ENCODE measurements around the gene MAN1B1.

MAN1B1 gene

DNA sequence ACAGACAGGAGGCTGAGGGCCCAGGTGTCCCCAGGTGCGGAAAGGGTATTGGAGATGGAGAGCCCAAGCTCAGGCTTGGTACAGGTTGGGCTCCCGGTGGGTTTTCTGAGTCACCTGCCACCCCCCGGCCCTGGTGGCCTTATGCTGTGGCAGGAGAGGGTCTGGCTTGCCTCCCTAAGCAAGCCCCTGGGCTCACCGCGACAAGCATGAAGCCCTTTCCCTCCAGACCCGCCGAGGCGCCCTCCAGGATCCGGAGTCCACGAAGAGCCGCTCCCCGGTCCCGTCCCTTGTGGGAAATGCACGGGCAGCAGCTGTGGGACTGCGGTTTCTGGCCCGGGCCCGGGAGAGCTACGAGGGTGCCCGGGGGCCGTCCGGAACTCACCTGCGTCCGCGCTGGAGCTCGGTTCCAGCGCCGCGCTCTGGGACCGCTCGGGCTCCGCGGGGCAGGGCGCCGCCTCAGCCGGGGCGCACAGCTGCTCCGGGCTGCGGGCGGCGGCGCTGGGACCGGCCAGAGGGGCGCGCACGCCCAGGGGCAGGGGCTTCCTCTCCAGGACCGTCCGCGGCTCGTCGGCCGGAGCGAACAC, 17.2 kb upstream of the MAN1B1 start:
- DNase-seq: no peak

DNA sequence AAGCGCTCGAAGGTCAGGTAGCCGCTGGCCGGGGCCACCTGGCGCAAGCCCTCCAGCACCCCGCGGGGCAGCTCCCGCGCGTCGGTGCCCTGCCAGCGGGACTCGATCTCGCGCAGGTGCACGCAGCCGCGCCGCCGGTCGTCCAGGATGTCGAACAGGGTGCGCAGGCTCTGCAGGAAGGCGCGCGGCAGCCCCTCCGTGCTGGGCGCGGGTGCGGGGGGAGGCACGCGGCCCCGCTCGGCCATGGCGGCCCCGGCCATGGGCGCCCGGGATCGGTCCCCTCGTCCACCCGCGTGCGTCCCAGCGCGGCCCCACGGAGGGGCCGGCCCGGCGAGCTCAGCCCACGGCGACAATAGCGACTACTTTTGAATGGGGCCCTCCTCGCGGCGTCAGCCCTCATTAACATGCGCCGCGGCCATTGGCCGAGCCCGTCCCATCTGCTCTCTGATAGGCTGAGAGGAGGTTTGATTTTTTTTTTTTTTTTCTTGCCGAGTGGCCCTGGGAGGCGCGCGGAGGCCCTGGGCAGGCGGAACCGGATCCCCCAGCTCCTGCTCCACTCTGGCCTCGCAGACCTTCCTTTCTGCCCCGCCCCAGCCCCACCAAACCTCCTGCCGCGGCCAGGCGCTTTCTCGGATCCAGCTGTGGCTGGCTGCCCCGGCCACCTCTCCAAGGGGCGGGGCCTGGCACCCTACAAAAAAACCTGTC, 16.4 kb upstream of the MAN1B1 start, which contains the start of gene SAPCD2:
SAPCD2 (minus strand) TSS at position 357 of the 705 bp plus-strand sequence; CDS start at position 260, 97 bp downstream.
- DNase-seq: peak; percentile 90

DNA sequence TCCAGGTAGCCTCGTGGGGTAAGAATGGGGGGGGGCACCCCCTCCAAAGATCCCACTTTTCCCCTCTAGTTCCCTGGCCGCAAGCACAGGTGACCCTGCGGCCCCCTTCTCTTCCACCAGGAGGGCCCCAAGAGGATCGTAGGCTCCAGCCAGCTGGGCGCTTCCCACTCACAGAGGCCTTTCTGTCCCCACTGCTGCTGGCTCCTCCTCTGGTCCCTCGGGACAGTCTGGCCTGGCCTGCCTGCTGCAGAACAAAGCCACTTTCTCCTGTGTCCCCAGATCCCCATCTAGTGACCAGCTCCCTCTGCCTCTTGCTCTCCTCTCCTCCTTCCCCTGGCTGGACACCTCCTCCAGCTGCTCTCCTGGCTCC, 15.9 kb upstream of the MAN1B1 start:
- DNase-seq: peak; percentile 81

DNA sequence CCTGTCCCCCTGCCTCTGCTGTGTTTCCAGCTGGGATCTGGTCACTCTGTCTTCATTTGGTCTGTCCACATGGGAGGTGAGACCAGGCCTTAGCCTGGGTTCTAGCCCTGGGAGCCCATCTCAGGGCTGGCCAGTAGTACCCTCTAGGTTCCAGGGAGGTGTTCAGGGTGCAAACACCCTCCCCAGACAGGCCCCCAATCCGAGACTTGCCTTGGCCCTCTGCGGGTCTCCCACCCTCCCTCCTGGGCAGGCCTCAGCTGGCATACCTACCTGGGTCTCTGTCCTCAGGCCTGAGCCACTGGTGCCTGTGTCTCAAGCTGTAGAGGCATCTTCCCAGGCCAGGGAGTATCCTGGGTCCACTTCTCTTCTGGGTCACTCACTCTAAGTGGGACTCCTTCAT, 15.5 kb upstream of the MAN1B1 start:
- no peak for DNase-seq

DNA sequence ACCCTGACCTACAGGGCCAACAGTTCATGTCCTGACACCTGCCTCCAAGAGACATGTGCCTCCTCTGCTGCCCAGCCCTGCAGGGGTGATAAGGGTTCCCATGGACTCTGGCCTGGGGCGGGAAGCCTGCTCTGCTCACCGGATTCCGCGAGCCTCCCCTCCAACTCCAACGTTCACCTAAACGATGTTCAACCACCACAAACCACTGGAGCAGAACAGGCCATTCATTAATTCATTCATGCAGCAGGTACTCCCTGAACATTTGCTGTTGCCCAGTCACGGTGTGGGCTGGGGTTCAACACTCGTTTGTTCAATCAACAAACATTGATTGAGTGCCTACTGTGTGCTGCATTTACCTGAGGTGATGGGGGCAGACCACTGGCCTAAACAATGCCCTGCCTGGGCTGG, 12.8 kb upstream of the MAN1B1 start:
- DNase-seq: no peak

DNA sequence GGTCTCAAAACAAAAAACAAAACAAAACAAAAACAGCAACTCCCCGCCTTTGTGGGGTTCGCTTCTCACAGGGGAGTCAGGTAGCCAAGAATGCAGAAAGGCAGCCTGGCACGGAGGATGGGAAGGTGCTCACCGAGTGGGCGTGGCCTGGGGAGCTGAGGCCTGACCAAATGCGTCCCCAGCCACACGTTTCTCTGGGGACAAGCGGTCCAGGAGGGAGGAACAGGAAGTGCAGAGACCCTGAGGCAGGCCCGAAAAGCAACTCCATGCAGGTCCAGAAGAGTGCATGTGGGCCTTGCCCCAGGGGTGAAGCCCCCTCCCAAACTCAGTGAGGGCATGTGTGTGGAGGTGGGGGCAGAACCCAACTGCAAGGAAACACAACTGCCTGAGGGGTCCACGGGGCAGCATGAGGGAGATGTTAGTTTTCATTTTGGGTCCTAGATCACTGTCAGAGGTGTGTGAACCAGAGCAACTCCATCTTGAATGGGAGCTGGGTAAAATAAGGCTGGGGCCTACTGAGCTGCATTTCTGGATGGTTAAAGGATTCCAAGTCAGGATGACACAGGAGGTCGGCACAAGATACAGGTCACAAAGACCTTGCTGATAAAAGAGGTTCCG, 12.0 kb upstream of the MAN1B1 start:
- no peak for DNase-seq

DNA sequence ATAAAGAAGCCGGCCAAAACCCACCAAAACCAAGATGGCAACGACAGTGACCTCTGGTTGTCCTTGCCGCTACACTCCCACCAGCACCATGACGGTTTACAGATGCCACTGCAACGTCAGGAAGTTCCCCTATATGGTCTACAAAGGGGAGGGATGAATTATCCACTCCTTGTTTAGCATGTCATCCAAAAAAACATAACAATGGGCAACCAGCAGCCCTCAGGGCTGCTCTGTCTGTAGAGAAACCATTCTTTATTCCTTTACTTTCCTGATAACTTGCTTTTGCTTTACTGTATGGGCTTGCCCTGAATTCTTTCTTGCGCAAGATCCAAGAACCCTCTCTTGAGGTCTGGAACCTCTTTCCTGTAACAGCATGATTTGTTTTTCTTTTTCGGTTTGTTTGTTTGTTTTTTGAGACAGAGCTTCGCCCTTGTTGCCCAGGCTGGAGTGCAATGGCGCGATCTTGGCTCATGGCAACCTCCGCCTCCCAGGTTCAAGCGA, 11.5 kb upstream of the MAN1B1 start:
- no peak for DNase-seq

DNA sequence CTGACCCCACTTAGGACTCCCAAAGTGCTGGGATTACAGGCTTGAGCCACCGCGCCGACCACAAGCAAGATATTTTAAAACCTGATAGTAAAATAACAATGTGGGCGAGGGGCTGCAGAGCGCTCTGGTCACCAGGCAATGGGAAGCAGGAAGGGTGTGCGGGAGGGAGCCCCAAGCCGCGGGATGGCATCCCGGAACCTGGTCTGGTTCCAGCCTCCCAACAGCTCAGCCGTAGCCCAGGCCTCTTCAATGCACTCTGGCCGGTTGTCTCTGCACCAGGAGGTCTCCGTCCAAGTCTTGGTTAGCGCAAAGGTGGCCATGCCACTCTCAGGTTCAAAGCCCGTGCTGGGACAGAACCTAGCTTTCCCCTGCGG, 10.2 kb upstream of the MAN1B1 start:
- no peak for DNase-seq

DNA sequence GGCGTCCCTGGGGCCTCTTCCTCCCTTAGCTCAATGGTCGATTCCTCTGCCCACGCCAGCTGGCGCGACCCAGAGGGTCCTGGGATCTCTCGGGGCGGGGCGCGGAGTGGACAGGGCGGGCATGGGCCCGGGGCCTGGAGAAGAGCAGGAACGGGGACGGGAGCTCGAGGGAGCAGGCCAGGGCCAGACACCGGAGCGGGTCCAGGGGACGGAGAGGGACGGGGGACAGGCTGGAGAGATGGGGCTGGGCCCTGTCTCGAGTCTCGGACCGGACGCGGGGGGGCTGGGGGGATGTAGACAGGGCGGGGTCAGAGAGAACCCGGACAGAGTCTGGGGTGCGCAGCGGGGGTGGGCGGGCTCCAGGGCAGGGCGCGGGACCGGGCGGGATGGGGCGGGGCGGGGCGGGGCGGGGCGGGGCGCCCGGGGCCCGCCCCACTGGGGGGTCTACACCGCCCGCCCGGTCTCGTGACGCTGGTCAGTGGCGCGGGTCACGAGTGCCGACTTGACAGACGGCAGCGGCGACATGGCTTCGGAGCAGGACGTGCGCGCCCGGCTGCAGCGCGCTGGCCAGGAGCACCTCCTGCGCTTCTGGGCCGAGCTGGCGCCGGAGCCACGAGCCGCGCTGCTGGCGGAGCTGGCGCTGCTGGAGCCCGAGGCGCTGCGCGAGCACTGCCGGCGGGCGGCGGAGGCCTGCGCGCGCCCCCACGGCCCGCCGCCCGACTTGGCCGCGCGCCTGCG, 9.6 kb upstream of the MAN1B1 start, which contains the start of gene UAP1L1:
UAP1L1 (plus strand) TSS at position 508 of the 738 bp plus-strand sequence; CDS start at position 524, 16 bp downstream.
- DNase-seq: peak; percentile 81

DNA sequence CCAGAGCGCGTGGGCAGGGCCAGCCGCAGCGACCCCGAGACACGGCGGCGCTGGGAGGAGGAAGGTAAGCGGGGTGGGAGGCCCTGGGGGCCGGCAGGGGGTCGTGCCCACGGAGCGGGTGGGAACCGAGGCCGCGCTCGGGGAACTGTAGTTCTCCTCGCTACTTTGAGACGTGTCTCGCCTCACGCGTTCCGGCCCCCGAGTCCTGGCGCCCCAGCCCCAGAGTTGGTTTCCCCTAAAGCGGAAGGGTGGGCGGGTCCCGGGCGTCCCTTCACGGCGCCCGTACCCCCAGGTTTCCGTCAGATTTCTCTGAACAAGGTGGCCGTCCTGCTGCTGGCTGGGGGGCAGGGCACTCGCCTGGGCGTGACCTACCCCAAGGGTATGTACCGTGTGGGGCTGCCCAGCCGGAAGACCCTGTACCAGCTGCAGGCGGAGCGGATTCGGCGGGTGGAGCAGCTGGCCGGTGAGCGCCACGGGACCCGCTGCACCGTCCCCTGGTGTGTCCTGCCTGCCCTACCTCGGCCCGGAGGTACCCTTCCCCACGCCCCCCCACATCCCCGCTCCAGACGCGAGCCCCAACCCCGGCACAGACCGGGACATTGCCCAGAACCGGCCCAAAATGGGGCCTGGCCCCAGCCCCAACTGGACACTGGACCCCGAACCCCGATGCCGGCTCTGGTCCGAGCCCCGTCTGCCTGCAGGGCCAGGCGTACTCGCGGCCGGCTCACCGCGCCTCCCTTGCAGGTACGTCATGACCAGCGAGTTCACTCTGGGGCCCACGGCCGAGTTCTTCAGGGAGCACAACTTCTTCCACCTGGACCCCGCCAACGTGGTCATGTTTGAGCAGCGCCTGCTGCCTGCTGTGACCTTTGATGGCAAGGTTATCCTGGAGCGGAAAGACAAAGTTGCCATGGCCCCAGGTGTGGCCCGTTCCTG, 8.8 kb upstream of the MAN1B1 start:
- DNase-seq: no peak

DNA sequence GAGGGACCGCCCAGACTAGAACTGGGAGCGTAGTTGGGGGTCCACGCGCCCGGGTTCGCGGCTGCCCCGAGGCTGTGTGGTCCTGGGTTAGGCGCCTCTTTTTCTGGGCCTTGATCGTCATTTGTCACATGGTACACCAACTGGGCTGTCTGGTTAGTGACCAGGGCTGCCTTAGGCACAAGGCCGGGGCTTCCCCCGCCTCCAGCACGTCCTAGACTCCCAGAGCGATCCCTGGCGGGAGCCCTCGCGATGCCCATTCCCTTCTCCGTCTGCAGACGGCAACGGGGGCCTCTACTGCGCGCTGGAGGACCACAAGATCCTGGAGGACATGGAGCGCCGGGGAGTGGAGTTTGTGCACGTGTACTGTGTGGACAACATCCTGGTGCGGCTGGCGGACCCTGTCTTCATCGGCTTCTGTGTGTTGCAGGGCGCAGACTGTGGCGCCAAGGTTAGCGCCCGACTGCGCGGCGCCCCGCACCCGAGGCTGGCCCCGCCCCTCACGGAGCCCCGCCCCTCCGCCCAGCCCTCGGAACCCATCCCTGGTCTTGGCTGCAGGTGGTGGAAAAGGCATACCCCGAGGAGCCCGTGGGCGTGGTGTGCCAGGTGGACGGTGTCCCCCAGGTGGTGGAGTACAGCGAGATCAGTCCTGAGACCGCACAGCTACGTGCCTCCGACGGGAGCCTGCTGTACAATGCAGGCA, 7.9 kb upstream of the MAN1B1 start:
- no peak for DNase-seq

DNA sequence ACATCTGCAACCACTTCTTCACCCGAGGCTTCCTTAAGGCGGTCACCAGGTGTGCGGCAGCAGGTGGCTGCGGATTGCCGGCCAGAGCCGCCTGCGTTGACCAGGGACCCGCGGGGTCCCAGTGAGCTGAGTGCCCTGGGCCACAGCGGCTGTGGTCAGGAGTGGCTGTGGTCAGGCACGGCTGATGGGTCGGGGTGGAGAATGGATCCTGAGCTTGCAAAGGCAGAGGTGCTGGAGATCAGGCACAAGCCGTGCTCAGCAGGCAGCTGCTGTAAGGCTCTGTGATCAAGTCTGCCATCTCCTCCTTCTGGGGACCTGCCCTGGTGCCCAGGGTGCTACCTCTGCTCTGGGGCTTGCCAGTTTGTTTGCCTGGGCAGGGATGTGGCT, 7.4 kb upstream of the MAN1B1 start:
- no peak for DNase-seq

DNA sequence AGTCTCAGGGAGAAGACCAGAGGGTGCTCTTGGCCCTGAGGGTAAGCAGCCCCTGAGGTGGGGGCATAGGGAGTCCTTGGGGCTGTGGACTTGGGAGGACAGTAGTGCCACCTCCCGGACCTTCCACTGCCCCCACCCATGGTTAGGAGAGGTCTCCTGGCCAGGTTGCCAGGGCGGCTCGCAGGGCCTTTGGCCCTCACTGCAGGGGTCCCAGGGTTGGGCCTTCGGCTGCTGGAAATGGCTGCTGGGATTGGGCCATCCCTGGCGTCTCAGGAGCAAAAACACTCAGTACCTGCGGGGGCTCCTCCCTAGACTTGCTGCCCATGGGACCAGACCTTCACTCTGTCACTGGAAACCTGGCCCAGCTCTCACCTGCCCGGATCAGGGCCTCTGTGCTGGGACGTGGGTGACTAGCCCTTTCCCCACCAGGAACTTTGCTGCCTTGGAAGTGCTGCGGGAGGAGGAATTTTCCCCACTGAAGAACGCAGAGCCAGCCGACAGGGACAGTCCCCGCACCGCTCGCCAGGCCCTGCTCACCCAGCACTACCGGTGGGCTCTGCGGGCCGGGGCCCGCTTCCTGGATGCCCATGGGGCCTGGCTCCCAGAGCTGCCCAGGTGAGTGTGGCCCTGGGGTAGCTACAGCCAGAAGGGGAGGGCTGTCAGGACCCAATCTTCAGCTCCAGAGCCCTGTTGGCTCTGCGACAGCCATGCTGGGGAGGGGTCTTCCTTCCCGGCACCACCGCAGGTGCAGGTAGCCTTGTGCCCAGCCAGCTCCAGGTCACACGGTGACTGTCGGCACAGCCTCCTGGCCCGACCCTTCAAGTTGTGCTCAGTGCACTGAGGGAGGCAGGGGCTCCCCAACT, 6.3 kb upstream of the MAN1B1 start:
- no peak for DNase-seq

DNA sequence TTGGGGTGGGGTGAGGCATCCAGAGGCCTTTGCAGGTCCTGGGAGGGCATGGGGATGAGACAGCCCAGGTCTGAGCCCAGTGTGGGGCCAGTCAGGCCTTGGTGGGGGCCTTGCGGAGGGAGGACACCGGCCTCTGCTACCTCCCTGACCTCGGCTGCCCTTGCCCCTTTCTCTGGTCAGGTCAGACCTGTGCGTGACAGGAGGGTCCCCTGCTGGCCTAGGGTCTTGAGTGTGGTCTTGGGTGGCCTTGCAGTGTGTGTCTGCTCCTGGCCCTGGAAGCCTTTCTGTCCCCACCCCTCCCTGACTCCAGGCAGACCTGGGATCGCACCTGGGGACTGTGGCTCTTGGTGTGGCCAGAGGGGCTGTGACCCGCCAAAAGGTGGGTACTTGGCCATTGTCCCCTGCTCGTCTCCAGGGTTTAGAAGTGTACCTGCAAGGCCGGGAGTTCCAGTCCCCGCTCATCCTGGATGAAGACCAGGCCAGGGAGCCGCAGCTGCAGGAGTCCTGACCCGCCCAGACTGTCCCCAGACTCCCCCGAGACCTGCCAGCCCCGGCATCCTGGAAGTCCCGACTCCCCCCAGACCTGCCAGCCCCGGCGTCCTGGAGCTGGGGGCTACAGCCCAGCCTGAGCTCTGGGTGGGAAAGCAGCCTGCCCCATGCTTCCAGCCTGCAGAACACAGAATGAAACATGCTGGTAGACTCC, 4.4 kb upstream of the MAN1B1 start:
- no peak for DNase-seq

DNA sequence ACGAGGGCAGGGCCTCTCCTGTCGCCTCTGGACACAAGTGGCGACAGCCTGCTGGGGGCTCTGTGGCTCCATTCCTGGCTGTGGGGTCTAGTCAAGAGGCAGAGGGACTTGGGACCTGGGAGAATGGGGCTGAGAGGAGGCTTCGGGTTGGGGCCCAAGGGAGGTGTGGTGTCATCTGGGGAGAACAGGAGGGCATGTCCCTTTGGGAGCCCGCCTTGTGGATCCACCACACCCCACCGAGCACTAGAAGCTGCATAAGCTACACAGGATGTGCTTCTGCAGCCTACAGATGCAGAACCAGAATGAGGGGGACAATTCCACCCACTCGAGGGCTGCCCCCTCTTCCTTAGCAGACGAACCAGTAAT, 3.9 kb upstream of the MAN1B1 start:
- no peak for DNase-seq

DNA sequence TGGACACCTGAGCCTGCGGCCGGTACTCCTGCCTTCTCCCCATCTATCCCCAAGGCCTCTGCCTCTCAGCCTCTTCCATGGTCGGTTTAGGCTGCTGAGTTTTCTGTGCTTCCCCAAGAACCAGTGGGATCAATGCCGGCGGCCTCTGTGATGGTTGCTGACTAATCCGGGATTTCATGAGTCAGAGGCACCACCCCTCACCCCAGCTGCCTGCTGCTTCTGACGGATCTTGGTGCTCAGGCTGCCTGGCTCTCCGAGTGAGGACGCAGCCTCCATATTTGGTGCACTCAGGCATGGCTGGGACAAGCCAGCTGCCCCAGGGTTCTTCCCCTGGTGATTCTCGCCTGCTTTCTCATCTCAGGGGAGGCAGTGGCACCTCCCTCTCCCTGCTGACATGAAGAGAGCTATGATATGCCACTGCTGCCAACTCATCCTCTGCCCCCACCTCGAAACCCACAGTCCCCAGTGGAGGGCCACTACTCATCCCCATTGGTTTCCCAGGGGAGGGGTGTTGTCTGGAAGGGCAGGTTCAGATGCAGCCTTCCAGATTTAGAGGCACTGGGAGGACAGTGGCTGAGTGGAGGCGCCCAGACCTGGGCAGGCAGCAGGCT, 3.3 kb upstream of the MAN1B1 start:
- no peak for DNase-seq

DNA sequence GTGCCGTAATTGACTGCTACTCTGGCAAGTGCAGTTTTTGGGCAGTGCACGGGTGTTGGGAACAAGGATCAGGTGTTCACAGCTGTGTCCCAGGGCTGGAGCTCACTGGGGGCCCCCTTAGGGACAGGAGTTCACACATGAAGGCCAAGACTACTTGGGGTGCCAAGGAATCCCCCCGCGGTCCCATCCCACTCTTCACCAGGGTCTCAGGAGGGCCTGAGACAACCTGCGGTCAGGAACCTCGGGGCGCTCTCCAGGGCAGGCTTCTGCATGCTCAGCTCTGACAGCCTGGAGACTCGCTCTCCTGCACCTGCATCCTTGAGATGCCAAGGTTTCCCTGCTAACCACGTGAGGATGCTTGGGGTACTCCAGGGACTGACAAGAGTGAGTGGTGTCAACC, 2.3 kb upstream of the MAN1B1 start:
- no peak for DNase-seq

DNA sequence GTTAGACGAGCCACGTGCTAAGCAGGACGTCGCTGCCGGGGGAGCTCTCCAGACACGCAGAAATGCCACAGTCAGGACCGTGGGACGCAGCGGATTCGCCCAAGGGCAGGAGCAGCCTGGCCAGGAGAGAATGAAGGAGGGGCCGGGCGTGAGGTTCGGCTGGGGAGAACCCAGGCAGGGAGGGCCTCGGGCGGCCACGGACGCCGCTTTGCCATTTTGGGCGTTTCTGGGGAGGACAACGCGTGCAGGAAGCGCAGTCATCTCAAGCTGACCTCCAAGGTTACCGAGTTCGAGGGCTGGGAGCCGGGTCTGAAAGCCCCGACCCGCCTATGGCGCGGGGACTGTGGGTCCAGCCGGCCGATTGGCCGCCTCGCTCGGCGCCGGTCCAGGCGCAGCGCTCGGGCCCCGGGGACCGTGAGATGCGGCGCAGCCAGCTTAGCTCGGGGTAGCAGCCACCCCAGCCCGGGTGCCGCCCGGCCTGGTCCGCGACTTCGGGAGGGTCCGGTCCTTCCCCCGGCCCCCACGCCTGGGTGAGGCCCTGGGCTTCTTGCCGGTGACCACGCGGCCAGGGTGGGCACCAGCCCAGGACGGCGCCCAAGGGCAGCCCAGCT, 760 bp upstream of the MAN1B1 start:
- DNase-seq: no peak

DNA sequence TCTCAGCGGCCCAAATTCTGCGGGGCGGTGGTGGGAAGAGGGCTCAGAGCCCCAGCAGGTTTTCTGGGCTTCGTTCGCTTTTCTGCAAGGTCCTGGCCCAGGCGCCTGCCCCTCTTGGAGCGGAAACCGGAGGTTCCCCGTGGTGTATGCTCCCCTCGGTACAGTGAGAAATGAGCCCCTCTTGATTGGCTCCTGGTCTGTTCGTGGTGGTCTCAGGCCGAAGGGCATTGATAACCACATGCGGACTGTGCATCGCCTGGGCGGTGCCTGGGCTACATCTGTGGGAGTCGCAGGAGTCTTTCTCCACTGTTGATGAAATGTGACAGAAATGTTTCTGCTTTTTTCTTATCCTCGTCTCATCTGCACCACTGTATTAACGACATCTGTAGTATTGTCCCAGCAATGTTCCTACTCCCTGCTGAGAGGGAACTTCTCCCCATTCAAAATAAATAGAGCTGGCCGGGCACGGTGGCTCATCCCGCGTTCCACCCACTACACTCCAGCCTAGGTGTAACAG, 682 bp downstream of the MAN1B1 start:
- DNase-seq: no peak

Measured in midbrain (tissue), 1 donor.